Heart left ventricle (tissue), 13 donors: ENCODE measurements around the gene IGFL2.

Source experiments
- CTCF ChIP-seq, 12 donors: fragments of 200-600 bp; sonication (generic) in 4 of 12; IDR thresholded peaks; one replicate each; pipeline versions ENCODE4 v1.5.0 to v1.8.0; 2018 to 2022; ENCODE audit warnings: antibody characterized with exemption in 12 of 12, mild to moderate bottlenecking in 5 of 12
- POLR2A ChIP-seq, 2 donors: fragments of 450-650 bp; IDR thresholded peaks; one replicate each; pipeline ENCODE4 v1.6.1; 2017; ENCODE audit warnings: antibody characterized with exemption in 2 of 2, mild to moderate bottlenecking in 2 of 2, moderate library complexity in 2 of 2
- donor health status: ischemic (EF 13 %, LVEDD 7.1; RV severe dilation, severe dysfunction).
- donor health status: DM: no; HTN: yes; CAD: no.
- donor health status: DM: no; HTN: no; CAD: no.
- donor health status: ischemic (EF 25% LVEDD 6.9; RV normal size, moderate dysfunction).
- donor health status: ischemic (EF 25% LVEDD 5.7; RV mildly dilated, moderate dysfunction).
- donor health status: ischemic (EF 35%, LVEDD 5.7; RV mildly dilated, moderate dysfunction).
- donor health status: nonischemic (EF 11% LVEDD 7.7; RV severe dilation, severe dysfunction).
- donor health status: DM: yes; HTN: yes; CAD: no.
- donor health status: PGD.
- donor health status: ischemic (EF 29% LVEDD 5.4; RV normal size, mild dysfunction).
- donor health status: nonischemic (EF 23%, LVEDD 6.1; RV moderate dilation, normal function).

GRCh38 chr19:46160233-46160775 lies 12.3 kb downstream of the IGFL2 start:
- TF ChIP-seq CTCF (IDR thresholded peaks at IDR 0.05) (no peak), POLR2A (IDR thresholded peaks at IDR 0.05) (no peak)
